GM19025 (cell line): ENCODE results near the gene AKR1C8.
"Not testable (repeated sequence)": the region's sequence is repeated elsewhere in the genome, so short reads cannot be mapped to it uniquely, and the experiment has no call there.

Experiments
- ATAC-seq: cut with Tn5 transposase; IDR thresholded peaks from one replicate; pipeline ENCODE4 v1.9.1; 2021; ENCODE audit warnings: mild to moderate bottlenecking, low read depth, moderate library complexity; ENCODE audit not compliant: unreplicated experiment

The AKR1C8 gene

GRCh38 chr10:5116621-5117020 is 68.3 kb downstream of the AKR1C8 start:
- ATAC-seq, result no peak

- ATAC-seq, result not testable (repeated sequence)
Observed at GRCh38 chr10:5109861-5110260, 75.1 kb downstream of the AKR1C8 start.

GRCh38 chr10:5108658-5109416 is 76.1 kb downstream of the AKR1C8 start:
- no peak for ATAC-seq

GRCh38 chr10:5107860-5108526 is 77.0 kb downstream of the AKR1C8 start:
- ATAC-seq, result no peak

- ATAC-seq, result no peak
Observed at GRCh38 chr10:5106553-5106952, 78.4 kb downstream of the AKR1C8 start.

- ATAC-seq, result no peak
Observed at GRCh38 chr10:5105626-5106025, 79.3 kb downstream of the AKR1C8 start.
